Measurements from ENCODE around the gene TTLL3. TPM values are rescaled to one million over a fixed set of nuclear protein-coding genes. Genes with fewer than 3 reads are reported as not detected.

TTLL3 gene
- polyA plus RNA-seq, 4 donors, result 33.3 to 93.1 (median 56.7) TPM

Other genes starting within 250 kb of the TTLL3 start
- 10 to 100 TPM; 22.7 to 38.6 (median 31.8) TPM for gene MTMR14, start 160.8 kb upstream of the TTLL3 start, polyA plus RNA-seq (ENCODE audit: insufficient read length in 4 of 4)
- gene CPNE9, start 106.4 kb upstream of the TTLL3 start, polyA plus RNA-seq (ENCODE audit: insufficient read length in 4 of 4), result under 1 TPM in 2 of 4 donors, not detected in 2; 0.15 to 0.17 TPM
- gene BRPF1, start 78.5 kb upstream of the TTLL3 start, polyA plus RNA-seq (ENCODE audit: insufficient read length in 4 of 4), result 10 to 100 TPM; 18.5 to 23.2 (median 19.0) TPM
- gene OGG1, start 60.3 kb upstream of the TTLL3 start, polyA plus RNA-seq (ENCODE audit: insufficient read length in 4 of 4), result 10 to 100 TPM; 32.1 to 74.8 (median 50.5) TPM
- 10 to 100 TPM; 17.0 to 41.1 (median 21.1) TPM for gene CAMK1, start 40.3 kb upstream of the TTLL3 start, polyA plus RNA-seq (ENCODE audit: insufficient read length in 4 of 4)
- gene TADA3, start 17.8 kb upstream of the TTLL3 start, polyA plus RNA-seq (ENCODE audit: insufficient read length in 4 of 4), result 10 to 100 TPM; 50.5 to 79.8 (median 60.8) TPM
- gene ARPC4, start 17.2 kb upstream of the TTLL3 start, polyA plus RNA-seq (ENCODE audit: insufficient read length in 4 of 4), result 100 to 1,000 TPM; 103 to 150 (median 131) TPM
- 10 to 100 TPM; 20.4 to 43.0 (median 30.8) TPM for gene RPUSD3, start 33.7 kb downstream of the TTLL3 start, polyA plus RNA-seq (ENCODE audit: insufficient read length in 4 of 4)
- under 1 TPM in 1 of 4 donors, not detected in 3; 0.37 TPM for gene CIDEC, start 70.0 kb downstream of the TTLL3 start, polyA plus RNA-seq (ENCODE audit: insufficient read length in 4 of 4)
- gene JAGN1, start 80.3 kb downstream of the TTLL3 start, polyA plus RNA-seq (ENCODE audit: insufficient read length in 4 of 4), result 10 to 100 TPM; 31.1 to 46.2 (median 44.1) TPM
- 10 to 100 TPM in 3 of 4 donors, 1 to 10 TPM in 1; 1.8 to 20.1 (median 14.7) TPM for gene IL17RE, start 92.6 kb downstream of the TTLL3 start, polyA plus RNA-seq (ENCODE audit: insufficient read length in 4 of 4)
- gene IL17RC, start 106.8 kb downstream of the TTLL3 start, polyA plus RNA-seq (ENCODE audit: insufficient read length in 4 of 4), result 10 to 100 TPM; 39.0 to 44.0 (median 42.5) TPM
- gene CRELD1, start 123.6 kb downstream of the TTLL3 start, polyA plus RNA-seq (ENCODE audit: insufficient read length in 4 of 4), result 10 to 100 TPM; 44.9 to 77.3 (median 54.0) TPM
- 1 to 10 TPM; 3.2 to 5.6 (median 3.6) TPM for gene PRRT3, start 142.1 kb downstream of the TTLL3 start, polyA plus RNA-seq (ENCODE audit: insufficient read length in 4 of 4)
- 10 to 100 TPM; 65.1 to 94.4 (median 83.4) TPM for gene EMC3, start 176.6 kb downstream of the TTLL3 start, polyA plus RNA-seq (ENCODE audit: insufficient read length in 4 of 4)
- 10 to 100 TPM; 14.6 to 22.0 (median 18.6) TPM for gene FANCD2, start 216.2 kb downstream of the TTLL3 start, polyA plus RNA-seq (ENCODE audit: insufficient read length in 4 of 4)